ENCODE measurements around the gene ZNF281.
"Not testable (repeated sequence)": the region's sequence is repeated elsewhere in the genome, so short reads cannot be mapped to it uniquely, and the experiment has no call there.

Gene ZNF281

DNA sequence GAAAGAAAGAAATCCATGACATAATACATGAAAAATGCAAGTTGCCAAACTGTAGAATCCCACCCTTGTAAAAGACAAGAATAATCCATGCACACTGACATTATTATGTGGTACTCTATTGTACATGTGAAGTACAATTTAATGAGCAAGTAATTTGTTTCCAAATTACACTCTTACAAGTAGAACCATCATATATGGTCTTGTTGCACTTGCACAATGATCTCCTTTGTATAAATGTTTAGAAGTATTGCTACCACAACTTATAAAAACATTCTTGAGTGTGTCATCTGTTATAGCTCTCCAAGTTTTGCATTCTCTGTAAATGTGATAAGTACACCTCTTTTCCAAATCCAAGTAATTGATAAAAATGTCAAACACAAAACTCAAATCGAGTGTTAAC lies 29.1 kb upstream of the ZNF281 start:
- no peaks in the 10 kb centered on the region for H3K27me3 ChIP-seq (ENCODE audit: control insufficient read depth, low read length)
- no peak overlapping the region for H3K4me2 ChIP-seq (ENCODE audit: low read length)
- no peak overlapping the region for H3K4me3 ChIP-seq (ENCODE audit: low read length)
- no peaks in the 10 kb centered on the region for H3F3A ChIP-seq (ENCODE audit: control insufficient read depth, insufficient read depth)
- no peaks in the 10 kb centered on the region for H3K79me2 ChIP-seq (ENCODE audit: control insufficient read depth, low read length)
- no peaks in the 10 kb centered on the region for H3K9me3 ChIP-seq (ENCODE audit: control insufficient read depth, insufficient read depth, low read length)
- no peaks in the 10 kb centered on the region for H3K4me1 ChIP-seq (ENCODE audit: control insufficient read depth, low read length)
- H3K27ac ChIP-seq (ENCODE audit: low read depth, low read length) = no peak overlapping the region
- no peaks in the 10 kb centered on the region for H3K36me3 ChIP-seq (ENCODE audit: control insufficient read depth, low read length)
- no peaks in the 10 kb centered on the region for H4K20me1 ChIP-seq (ENCODE audit: control insufficient read depth, insufficient read depth, low read depth, low read length)
- no peak for TF ChIP-seq EZH2phosphoT487 (IDR thresholded peaks at IDR 0.05; ENCODE audit: borderline replicate concordance, low read length)
- TF ChIP-seq, protein P1, sequence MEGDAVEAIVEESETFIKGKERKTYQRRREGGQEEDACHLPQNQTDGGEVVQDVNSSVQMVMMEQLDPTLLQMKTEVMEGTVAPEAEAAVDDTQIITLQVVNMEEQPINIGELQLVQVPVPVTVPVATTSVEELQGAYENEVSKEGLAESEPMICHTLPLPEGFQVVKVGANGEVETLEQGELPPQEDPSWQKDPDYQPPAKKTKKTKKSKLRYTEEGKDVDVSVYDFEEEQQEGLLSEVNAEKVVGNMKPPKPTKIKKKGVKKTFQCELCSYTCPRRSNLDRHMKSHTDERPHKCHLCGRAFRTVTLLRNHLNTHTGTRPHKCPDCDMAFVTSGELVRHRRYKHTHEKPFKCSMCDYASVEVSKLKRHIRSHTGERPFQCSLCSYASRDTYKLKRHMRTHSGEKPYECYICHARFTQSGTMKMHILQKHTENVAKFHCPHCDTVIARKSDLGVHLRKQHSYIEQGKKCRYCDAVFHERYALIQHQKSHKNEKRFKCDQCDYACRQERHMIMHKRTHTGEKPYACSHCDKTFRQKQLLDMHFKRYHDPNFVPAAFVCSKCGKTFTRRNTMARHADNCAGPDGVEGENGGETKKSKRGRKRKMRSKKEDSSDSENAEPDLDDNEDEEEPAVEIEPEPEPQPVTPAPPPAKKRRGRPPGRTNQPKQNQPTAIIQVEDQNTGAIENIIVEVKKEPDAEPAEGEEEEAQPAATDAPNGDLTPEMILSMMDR (IDR thresholded peaks at IDR 0.05; ENCODE audit: low read depth, low read length, poor library complexity, severe bottlenecking) = no peak
- H3K9me2 ChIP-seq (replicated peaks; ENCODE audit: control insufficient read depth, low read length) = no peaks in the 10 kb centered on the region

DNA sequence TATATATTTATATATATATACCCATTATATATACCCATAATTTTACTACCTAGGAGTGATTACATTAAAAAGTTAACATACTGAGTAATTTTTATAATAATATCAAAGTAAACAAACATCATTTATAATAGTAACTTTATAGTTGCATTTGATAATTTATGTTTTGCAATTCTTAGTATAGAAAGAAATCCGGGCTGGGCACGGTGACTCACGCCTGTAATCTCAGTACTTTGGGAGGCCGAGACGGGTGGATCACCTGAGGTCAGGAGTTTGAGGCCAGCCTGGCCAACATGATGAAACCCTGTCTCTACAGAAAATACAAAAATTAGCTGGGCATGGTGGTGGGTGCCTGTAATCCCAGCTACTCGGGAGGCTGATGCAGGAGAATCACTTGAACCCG lies 28.6 kb upstream of the ZNF281 start:
- H3K79me2 ChIP-seq (ENCODE audit: control insufficient read depth, low read length); H3K27me3 ChIP-seq (ENCODE audit: control insufficient read depth, low read length); H4K20me1 ChIP-seq (ENCODE audit: control insufficient read depth, insufficient read depth, low read depth, low read length); H3K9me3 ChIP-seq (ENCODE audit: control insufficient read depth, insufficient read depth, low read length); H3K4me2 ChIP-seq (ENCODE audit: low read length); H3K9me2 ChIP-seq (replicated peaks; ENCODE audit: control insufficient read depth, low read length); H3K27ac ChIP-seq (ENCODE audit: low read depth, low read length); H3K4me1 ChIP-seq (ENCODE audit: control insufficient read depth, low read length); H3K36me3 ChIP-seq (ENCODE audit: control insufficient read depth, low read length); H3K4me3 ChIP-seq (ENCODE audit: low read length); H3F3A ChIP-seq (ENCODE audit: control insufficient read depth, insufficient read depth): not testable (repeated sequence)

DNA sequence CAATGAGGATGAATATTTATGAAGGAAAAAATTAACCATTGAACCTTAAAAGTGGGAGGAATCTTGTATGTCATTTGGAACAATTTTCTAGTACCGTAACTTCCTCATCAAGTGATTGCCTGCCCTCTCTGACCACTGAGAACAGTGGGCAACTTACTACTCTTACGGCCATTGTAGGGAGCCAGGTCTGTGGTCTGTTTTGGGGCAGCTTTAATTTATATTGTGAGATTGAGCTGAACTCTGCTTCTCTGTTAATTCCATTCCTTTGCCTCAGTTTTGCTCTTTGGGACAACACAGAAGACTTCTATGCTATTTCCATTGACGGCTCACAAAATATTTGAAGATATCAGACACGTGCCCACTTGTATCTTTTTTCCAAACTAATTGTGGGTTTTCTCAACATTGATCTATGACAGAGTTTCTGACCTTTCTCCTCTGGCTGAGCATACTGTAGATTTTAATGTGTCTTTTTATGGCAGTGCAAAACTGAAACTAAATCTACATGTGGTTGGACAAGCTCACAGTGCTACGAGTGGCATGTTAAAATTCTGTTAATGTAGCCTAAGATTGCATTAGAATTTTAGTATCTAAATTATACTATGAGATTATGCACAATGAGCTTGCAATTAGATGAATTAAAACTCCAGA lies 27.8 kb upstream of the ZNF281 start:
- Histone ChIP-seq H3K4me3 (ENCODE audit: low read length) (no peak overlapping the region), H3K9me3 (ENCODE audit: control insufficient read depth, insufficient read depth, low read length) (no peaks in the 10 kb centered on the region), H3K27me3 (ENCODE audit: control insufficient read depth, low read length) (no peaks in the 10 kb centered on the region; the same call in 1 of the 2 replicates), H3K27ac (ENCODE audit: low read depth, low read length) (no peak overlapping the region), H3K79me2 (ENCODE audit: control insufficient read depth, low read length) (no peaks in the 10 kb centered on the region), H3K4me1 (ENCODE audit: control insufficient read depth, low read length) (no peaks in the 10 kb centered on the region), H3K9me2 (replicated peaks; ENCODE audit: control insufficient read depth, low read length) (no peaks in the 10 kb centered on the region), H3K4me2 (ENCODE audit: low read length) (no peak overlapping the region), H4K20me1 (ENCODE audit: control insufficient read depth, insufficient read depth, low read depth, low read length) (no peaks in the 10 kb centered on the region), H3F3A (ENCODE audit: control insufficient read depth, insufficient read depth) (no peaks in the 10 kb centered on the region), H3K36me3 (ENCODE audit: control insufficient read depth, low read length) (no peaks in the 10 kb centered on the region)
- TF ChIP-seq EZH2phosphoT487 (IDR thresholded peaks at IDR 0.05; ENCODE audit: borderline replicate concordance, low read length) = no peak
- TF ChIP-seq, protein P1 (IDR thresholded peaks at IDR 0.05; ENCODE audit: low read depth, low read length, poor library complexity, severe bottlenecking) = no peak

DNA sequence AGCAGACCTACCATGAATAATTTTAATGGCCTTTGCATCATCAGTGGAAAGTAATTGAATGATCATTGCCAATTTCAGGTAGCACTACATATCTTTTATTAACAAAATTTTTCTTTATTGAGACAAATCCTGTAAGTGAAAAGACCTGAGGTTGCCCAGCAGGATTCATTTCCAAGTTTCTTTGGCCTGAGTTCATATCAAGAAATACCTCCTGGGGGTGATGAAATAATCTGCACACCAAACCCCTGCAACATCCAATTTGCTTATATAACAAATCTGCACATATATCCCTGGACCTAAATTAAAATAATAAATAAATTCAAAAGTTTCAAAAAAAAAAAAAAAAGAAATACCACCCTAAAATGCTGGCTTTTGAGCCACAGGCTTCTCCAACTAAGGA lies 27.3 kb upstream of the ZNF281 start:
- H3K27ac ChIP-seq (ENCODE audit: low read depth, low read length) = no peak overlapping the region
- no peaks in the 10 kb centered on the region for H3K9me2 ChIP-seq (replicated peaks; ENCODE audit: control insufficient read depth, low read length)
- H3K4me1 ChIP-seq (ENCODE audit: control insufficient read depth, low read length) = no peaks in the 10 kb centered on the region
- no peaks in the 10 kb centered on the region for H3K9me3 ChIP-seq (ENCODE audit: control insufficient read depth, insufficient read depth, low read length)
- H3K27me3 ChIP-seq (ENCODE audit: control insufficient read depth, low read length) = no peaks in the 10 kb centered on the region; the same call in 1 of the 2 replicates
- TF ChIP-seq EZH2phosphoT487 (IDR thresholded peaks at IDR 0.05; ENCODE audit: borderline replicate concordance, low read length) = no peak
- TF ChIP-seq, protein P1 (IDR thresholded peaks at IDR 0.05; ENCODE audit: low read depth, low read length, poor library complexity, severe bottlenecking) = no peak
- no peaks in the 10 kb centered on the region for H3K36me3 ChIP-seq (ENCODE audit: control insufficient read depth, low read length)
- H3K79me2 ChIP-seq (ENCODE audit: control insufficient read depth, low read length) = no peaks in the 10 kb centered on the region
- H3K4me3 ChIP-seq (ENCODE audit: low read length) = no peak overlapping the region
- H4K20me1 ChIP-seq (ENCODE audit: control insufficient read depth, insufficient read depth, low read depth, low read length) = no peaks in the 10 kb centered on the region
- no peaks in the 10 kb centered on the region for H3F3A ChIP-seq (ENCODE audit: control insufficient read depth, insufficient read depth)
- no peak overlapping the region for H3K4me2 ChIP-seq (ENCODE audit: low read length)
